Right lobe of liver (tissue), 4 donors: Measurements from ENCODE around the gene SHROOM2.

Source experiments
- POLR2A ChIP-seq: fragments of 450-650 bp; IDR thresholded peaks from one replicate; pipeline ENCODE4 v1.6.1; 2017; ENCODE audit warnings: antibody characterized with exemption, mild to moderate bottlenecking
- TF ChIP-seq, protein P1 (sequence below), 4 donors: fragments of 200-600 bp in 3 of 4; fragments of 450-650 bp in 1 of 4; IDR thresholded peaks; one replicate each; pipeline versions ENCODE4 v1.5.1 to v1.8.0; 2016 to 2022; ENCODE audit warnings: antibody characterized with exemption in 4 of 4, mild to moderate bottlenecking in 2 of 4
- donor health status: DM: no; HTN: no; CAD: no.
- donor health status: DM: no; HTN: no; CAD: no.
- donor health status: DM: no; HTN: yes; CAD: no.

DNA sequence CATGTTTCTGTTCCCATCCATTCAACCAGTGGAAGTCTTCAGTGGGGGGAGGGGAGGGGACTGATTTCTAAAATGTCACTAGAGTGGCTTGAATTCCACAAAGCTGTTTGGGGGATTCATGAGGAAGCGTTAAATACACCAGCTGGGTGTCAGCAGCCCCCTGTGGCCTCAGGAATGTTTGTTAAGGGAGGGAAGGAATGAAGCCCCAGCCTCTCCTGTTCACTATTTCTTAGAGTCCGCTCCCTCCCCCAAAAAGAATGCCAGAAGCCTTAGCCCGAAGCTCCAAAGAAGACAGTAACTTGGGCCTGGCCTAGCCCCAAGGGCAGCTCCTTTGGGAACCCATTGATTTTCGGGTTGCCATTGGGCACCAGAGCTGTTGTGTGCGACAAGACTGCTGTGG is 3.3 kb downstream of the SHROOM2 start:
- TF ChIP-seq, protein P1, sequence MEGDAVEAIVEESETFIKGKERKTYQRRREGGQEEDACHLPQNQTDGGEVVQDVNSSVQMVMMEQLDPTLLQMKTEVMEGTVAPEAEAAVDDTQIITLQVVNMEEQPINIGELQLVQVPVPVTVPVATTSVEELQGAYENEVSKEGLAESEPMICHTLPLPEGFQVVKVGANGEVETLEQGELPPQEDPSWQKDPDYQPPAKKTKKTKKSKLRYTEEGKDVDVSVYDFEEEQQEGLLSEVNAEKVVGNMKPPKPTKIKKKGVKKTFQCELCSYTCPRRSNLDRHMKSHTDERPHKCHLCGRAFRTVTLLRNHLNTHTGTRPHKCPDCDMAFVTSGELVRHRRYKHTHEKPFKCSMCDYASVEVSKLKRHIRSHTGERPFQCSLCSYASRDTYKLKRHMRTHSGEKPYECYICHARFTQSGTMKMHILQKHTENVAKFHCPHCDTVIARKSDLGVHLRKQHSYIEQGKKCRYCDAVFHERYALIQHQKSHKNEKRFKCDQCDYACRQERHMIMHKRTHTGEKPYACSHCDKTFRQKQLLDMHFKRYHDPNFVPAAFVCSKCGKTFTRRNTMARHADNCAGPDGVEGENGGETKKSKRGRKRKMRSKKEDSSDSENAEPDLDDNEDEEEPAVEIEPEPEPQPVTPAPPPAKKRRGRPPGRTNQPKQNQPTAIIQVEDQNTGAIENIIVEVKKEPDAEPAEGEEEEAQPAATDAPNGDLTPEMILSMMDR (IDR thresholded peaks at IDR 0.05), result no peak
- TF ChIP-seq POLR2A, result no peak
